ENCODE measurements around the gene L3MBTL3.

DNA sequence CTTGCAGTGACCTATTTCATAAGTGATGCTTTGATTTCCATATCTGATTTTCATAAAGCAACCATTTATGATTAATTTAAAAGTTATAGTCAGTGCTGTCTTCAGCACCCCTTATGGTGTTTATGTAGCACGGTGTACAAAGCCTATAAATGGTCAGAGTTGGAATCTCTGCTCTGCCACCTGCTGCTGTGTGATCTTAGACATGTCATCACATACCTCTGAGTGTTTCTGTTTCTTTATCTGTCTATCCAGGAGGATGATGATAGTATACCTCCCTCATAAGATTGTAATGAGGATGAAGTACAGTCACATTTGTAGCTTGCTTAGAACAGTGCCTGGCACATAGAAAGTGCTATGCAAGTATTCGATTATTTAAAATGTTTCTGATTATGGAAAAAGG, 103.9 kb downstream of the L3MBTL3 start:
- TF ChIP-seq, protein P1, sequence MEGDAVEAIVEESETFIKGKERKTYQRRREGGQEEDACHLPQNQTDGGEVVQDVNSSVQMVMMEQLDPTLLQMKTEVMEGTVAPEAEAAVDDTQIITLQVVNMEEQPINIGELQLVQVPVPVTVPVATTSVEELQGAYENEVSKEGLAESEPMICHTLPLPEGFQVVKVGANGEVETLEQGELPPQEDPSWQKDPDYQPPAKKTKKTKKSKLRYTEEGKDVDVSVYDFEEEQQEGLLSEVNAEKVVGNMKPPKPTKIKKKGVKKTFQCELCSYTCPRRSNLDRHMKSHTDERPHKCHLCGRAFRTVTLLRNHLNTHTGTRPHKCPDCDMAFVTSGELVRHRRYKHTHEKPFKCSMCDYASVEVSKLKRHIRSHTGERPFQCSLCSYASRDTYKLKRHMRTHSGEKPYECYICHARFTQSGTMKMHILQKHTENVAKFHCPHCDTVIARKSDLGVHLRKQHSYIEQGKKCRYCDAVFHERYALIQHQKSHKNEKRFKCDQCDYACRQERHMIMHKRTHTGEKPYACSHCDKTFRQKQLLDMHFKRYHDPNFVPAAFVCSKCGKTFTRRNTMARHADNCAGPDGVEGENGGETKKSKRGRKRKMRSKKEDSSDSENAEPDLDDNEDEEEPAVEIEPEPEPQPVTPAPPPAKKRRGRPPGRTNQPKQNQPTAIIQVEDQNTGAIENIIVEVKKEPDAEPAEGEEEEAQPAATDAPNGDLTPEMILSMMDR (IDR thresholded peaks at IDR 0.05) = no peak
- TF ChIP-seq EP300 (IDR thresholded peaks at IDR 0.05) = no peak
